Skeletal muscle cell (primary cell): ENCODE results near the gene CYLD.

ENCODE experiments used
- DNase-seq: peaks from one replicate; pipeline ENCODE4 v3.0.0-alpha.2; 2010; ENCODE audit warnings: low read depth
- H3K4me3 ChIP-seq: 2 replicates; pipeline ENCODE4 v1.5.1; 2011; ENCODE audit warnings: low read depth, mild to moderate bottlenecking, control low read depth, low read length, moderate library complexity

The CYLD gene

GRCh38 chr16:50733468-50733867 is 8.4 kb upstream of the CYLD start:
- H3K4me3 ChIP-seq, result no peak overlapping the region
- DNase-seq, result no peak

- no peak for DNase-seq
- no peak overlapping the region for H3K4me3 ChIP-seq
Measured at GRCh38 chr16:50735629-50736122, 6.2 kb upstream of the CYLD start.

- no peak for DNase-seq
- H3K4me3 ChIP-seq, result no peak overlapping the region
Measured at GRCh38 chr16:50736448-50736847, 5.4 kb upstream of the CYLD start.

GRCh38 chr16:50737420-50737959 is 4.4 kb upstream of the CYLD start:
- no peak for DNase-seq
- H3K4me3 ChIP-seq, result no peak overlapping the region

GRCh38 chr16:50739031-50739430 is 2.9 kb upstream of the CYLD start:
- DNase-seq, result no peak
- no peak overlapping the region for H3K4me3 ChIP-seq

GRCh38 chr16:50740736-50741135 is 1.1 kb upstream of the CYLD start:
- H3K4me3 ChIP-seq, result no peak overlapping the region
- DNase-seq, result no peak

GRCh38 chr16:50741225-50741780 is 583 bp upstream of the CYLD start:
- no peak for DNase-seq
- peak overlapping the region; percentile 49 for H3K4me3 ChIP-seq

- H3K4me3 ChIP-seq, result peak overlapping the region; percentile 80
- no peak for DNase-seq
Measured at GRCh38 chr16:50742576-50743200, 802 bp downstream of the CYLD start.

GRCh38 chr16:50743581-50744225 is 1.8 kb downstream of the CYLD start:
- DNase-seq, result no peak
- no peak overlapping the region for H3K4me3 ChIP-seq

- no peak overlapping the region for H3K4me3 ChIP-seq
- DNase-seq, result no peak
Measured at GRCh38 chr16:50744881-50745280, 3.0 kb downstream of the CYLD start.

GRCh38 chr16:50745940-50746339 is 4.1 kb downstream of the CYLD start:
- DNase-seq, result no peak
- H3K4me3 ChIP-seq, result no peak overlapping the region

- H3K4me3 ChIP-seq, result no peak overlapping the region
- no peak for DNase-seq
Measured at GRCh38 chr16:50747207-50747956, 5.5 kb downstream of the CYLD start.

GRCh38 chr16:50751528-50751927 is 9.6 kb downstream of the CYLD start:
- no peak for DNase-seq
- H3K4me3 ChIP-seq, result no peak overlapping the region

GRCh38 chr16:50752471-50753235 is 10.8 kb downstream of the CYLD start:
- DNase-seq, result no peak
- H3K4me3 ChIP-seq, result no peak overlapping the region

- no peak overlapping the region for H3K4me3 ChIP-seq
- DNase-seq, result no peak
Measured at GRCh38 chr16:50756473-50756872, 14.6 kb downstream of the CYLD start.

GRCh38 chr16:50761267-50761666 is 19.4 kb downstream of the CYLD start:
- no peak for DNase-seq

GRCh38 chr16:50762241-50762640 is 20.4 kb downstream of the CYLD start:
- H3K4me3 ChIP-seq, result no peak overlapping the region
- no peak for DNase-seq

More at GRCh38 chr16:50761267-50761666, 19.4 kb downstream of the CYLD start:
- no peak overlapping the region for H3K4me3 ChIP-seq

- DNase-seq, result no peak
Measured at GRCh38 chr16:50763211-50763610, 21.3 kb downstream of the CYLD start.

GRCh38 chr16:50765260-50765659 is 23.4 kb downstream of the CYLD start:
- no peak overlapping the region for H3K4me3 ChIP-seq
- DNase-seq, result no peak

More at GRCh38 chr16:50763211-50763610, 21.3 kb downstream of the CYLD start:
- no peak overlapping the region for H3K4me3 ChIP-seq
